Measurements from ENCODE around the gene ARHGAP42.

Gene ARHGAP42

GRCh38 chr11:100927579-100927978, 240.5 kb downstream of the ARHGAP42 start:
- no peak for DNase-seq

- no peak for DNase-seq
Observed at GRCh38 chr11:100928426-100928825, 241.3 kb downstream of the ARHGAP42 start.

- no peak for DNase-seq
Observed at GRCh38 chr11:100929377-100929776, 242.3 kb downstream of the ARHGAP42 start.

- DNase-seq = no peak
Observed at GRCh38 chr11:100930185-100930778, 243.2 kb downstream of the ARHGAP42 start.

- DNase-seq = no peak
Observed at GRCh38 chr11:100932474-100933100, 245.5 kb downstream of the ARHGAP42 start.

GRCh38 chr11:100936781-100937180, 249.7 kb downstream of the ARHGAP42 start:
- DNase-seq = no peak

GRCh38 chr11:100939571-100939970, 252.5 kb downstream of the ARHGAP42 start:
- DNase-seq = no peak

GRCh38 chr11:100940111-100940510, 253.0 kb downstream of the ARHGAP42 start:
- DNase-seq = no peak

- no peak for DNase-seq
Observed at GRCh38 chr11:100941033-100941432, 253.9 kb downstream of the ARHGAP42 start.

- DNase-seq = no peak
Observed at GRCh38 chr11:100942016-100942415, 254.9 kb downstream of the ARHGAP42 start.

GRCh38 chr11:100948936-100949335, 261.8 kb downstream of the ARHGAP42 start:
- no peak for DNase-seq

GRCh38 chr11:100949443-100949842, 262.4 kb downstream of the ARHGAP42 start:
- no peak for DNase-seq

- DNase-seq = no peak
Observed at GRCh38 chr11:100955318-100955717, 268.2 kb downstream of the ARHGAP42 start.

- DNase-seq = no peak
Observed at GRCh38 chr11:100956351-100956750, 269.3 kb downstream of the ARHGAP42 start.

- no peak for DNase-seq
Observed at GRCh38 chr11:100957499-100957898, 270.4 kb downstream of the ARHGAP42 start.

- no peak for DNase-seq
Observed at GRCh38 chr11:100961633-100962032, 274.5 kb downstream of the ARHGAP42 start.

- DNase-seq = no peak
Observed at GRCh38 chr11:100963375-100963774, 276.3 kb downstream of the ARHGAP42 start.

- DNase-seq = no peak
Observed at GRCh38 chr11:100964435-100964834, 277.3 kb downstream of the ARHGAP42 start.

- DNase-seq = no peak
Observed at GRCh38 chr11:100965346-100965745, 278.3 kb downstream of the ARHGAP42 start.

GRCh38 chr11:100966366-100966765, 279.3 kb downstream of the ARHGAP42 start:
- DNase-seq = no peak

GRCh38 chr11:100969008-100969407, 281.9 kb downstream of the ARHGAP42 start:
- no peak for DNase-seq

- DNase-seq = no peak
Observed at GRCh38 chr11:100970283-100971164, 283.4 kb downstream of the ARHGAP42 start.

- DNase-seq = no peak
Observed at GRCh38 chr11:100972046-100972445, 285.0 kb downstream of the ARHGAP42 start.

GRCh38 chr11:100978442-100978841, 291.4 kb downstream of the ARHGAP42 start:
- no peak for DNase-seq

All from stimulated activated CD4-positive, alpha-beta T cell treated with anti-CD3 and anti-CD28 coated beads, Interleukin-2, amount 100 ng/mL, for 48 hours (primary cell).